H1 (cell line): ENCODE results near the gene OR2M4. TPM values are rescaled to one million over a fixed set of nuclear protein-coding genes. Genes with fewer than 3 reads are reported as not detected.

ENCODE experiments used
- HDAC2 ChIP-seq, 2 experiments: fragments of 300-600 bp in 1 of 2; sonication (generic) in 1 of 2; IDR thresholded peaks; 2 replicates each; pipeline ENCODE4 v1.6.1; 2011 to 2012; ENCODE audit warnings: low read depth in 2 of 2, low read length in 2 of 2, mild to moderate bottlenecking in 2 of 2, moderate library complexity in 2 of 2, borderline replicate concordance in 1 of 2, inconsistent platforms in 1 of 2
- RAD21 ChIP-seq, 2 experiments: IDR thresholded peaks in 1 of 2; conservative IDR thresholded peaks in 1 of 2; 2 replicates each; pipeline ENCODE4 v1.6.1; 2011; ENCODE audit warnings: low read depth in 2 of 2, low read length in 2 of 2, improper control_type of control experiment in 1 of 2, inconsistent platforms in 1 of 2, mild to moderate bottlenecking in 1 of 2, moderate library complexity in 1 of 2
- SP1 ChIP-seq: IDR thresholded peaks from 2 replicates; pipeline ENCODE4 v1.6.1; 2011; ENCODE audit warnings: low read depth, low read length
- YY1 ChIP-seq: IDR thresholded peaks from 2 replicates; pipeline ENCODE4 v1.6.1; 2011; ENCODE audit warnings: low read depth, mild to moderate bottlenecking, low read length
- polyA plus RNA-seq, 7 experiments: library from polyadenylated mRNA; depleted of rRNA in 3 of 7; stranded (reverse) in 5 of 7; unstranded in 2 of 7; fragments of >200 nt in 5 of 7; fragments of 200-250 nt in 2 of 7; gene quantifications; 1 replicate in 5 of 7; 2 replicates in 1 of 7; 4 replicates in 1 of 7; pipeline versions ENCODE4 v1.2.1 to v1.2.3, GENCODE V29; 2011 to 2013; ENCODE audit warnings: missing spikeins in 2 of 7, mixed read lengths in 2 of 7
- total RNA-seq: library from RNA; stranded (reverse); fragmentation: NEBNext Ultra II Directional; extraction: Animal tissue kit (Norgen Biotek cat#: 25700); gene quantifications from 2 replicates; pipeline ENCODE4 v1.2.1, GENCODE V29; 2021
- TF ChIP-seq, protein P1 (sequence below): fragments of 300-600 bp; sonication (generic); IDR thresholded peaks from 2 replicates; pipeline ENCODE4 v1.7.1; 2012; ENCODE audit warnings: low read length, moderate library complexity, mild to moderate bottlenecking, inconsistent platforms; ENCODE audit not compliant: insufficient replicate concordance

Gene OR2M4
- total and polyA plus RNA-seq, 2 of the 8 experiments (the other 6 are each of a cell fraction or from before 2014, with no cell fraction given) = not detected

GRCh38 chr1:248243204-248243603 lies 12.0 kb downstream of the OR2M4 start (continued):
- TF ChIP-seq, protein P1, sequence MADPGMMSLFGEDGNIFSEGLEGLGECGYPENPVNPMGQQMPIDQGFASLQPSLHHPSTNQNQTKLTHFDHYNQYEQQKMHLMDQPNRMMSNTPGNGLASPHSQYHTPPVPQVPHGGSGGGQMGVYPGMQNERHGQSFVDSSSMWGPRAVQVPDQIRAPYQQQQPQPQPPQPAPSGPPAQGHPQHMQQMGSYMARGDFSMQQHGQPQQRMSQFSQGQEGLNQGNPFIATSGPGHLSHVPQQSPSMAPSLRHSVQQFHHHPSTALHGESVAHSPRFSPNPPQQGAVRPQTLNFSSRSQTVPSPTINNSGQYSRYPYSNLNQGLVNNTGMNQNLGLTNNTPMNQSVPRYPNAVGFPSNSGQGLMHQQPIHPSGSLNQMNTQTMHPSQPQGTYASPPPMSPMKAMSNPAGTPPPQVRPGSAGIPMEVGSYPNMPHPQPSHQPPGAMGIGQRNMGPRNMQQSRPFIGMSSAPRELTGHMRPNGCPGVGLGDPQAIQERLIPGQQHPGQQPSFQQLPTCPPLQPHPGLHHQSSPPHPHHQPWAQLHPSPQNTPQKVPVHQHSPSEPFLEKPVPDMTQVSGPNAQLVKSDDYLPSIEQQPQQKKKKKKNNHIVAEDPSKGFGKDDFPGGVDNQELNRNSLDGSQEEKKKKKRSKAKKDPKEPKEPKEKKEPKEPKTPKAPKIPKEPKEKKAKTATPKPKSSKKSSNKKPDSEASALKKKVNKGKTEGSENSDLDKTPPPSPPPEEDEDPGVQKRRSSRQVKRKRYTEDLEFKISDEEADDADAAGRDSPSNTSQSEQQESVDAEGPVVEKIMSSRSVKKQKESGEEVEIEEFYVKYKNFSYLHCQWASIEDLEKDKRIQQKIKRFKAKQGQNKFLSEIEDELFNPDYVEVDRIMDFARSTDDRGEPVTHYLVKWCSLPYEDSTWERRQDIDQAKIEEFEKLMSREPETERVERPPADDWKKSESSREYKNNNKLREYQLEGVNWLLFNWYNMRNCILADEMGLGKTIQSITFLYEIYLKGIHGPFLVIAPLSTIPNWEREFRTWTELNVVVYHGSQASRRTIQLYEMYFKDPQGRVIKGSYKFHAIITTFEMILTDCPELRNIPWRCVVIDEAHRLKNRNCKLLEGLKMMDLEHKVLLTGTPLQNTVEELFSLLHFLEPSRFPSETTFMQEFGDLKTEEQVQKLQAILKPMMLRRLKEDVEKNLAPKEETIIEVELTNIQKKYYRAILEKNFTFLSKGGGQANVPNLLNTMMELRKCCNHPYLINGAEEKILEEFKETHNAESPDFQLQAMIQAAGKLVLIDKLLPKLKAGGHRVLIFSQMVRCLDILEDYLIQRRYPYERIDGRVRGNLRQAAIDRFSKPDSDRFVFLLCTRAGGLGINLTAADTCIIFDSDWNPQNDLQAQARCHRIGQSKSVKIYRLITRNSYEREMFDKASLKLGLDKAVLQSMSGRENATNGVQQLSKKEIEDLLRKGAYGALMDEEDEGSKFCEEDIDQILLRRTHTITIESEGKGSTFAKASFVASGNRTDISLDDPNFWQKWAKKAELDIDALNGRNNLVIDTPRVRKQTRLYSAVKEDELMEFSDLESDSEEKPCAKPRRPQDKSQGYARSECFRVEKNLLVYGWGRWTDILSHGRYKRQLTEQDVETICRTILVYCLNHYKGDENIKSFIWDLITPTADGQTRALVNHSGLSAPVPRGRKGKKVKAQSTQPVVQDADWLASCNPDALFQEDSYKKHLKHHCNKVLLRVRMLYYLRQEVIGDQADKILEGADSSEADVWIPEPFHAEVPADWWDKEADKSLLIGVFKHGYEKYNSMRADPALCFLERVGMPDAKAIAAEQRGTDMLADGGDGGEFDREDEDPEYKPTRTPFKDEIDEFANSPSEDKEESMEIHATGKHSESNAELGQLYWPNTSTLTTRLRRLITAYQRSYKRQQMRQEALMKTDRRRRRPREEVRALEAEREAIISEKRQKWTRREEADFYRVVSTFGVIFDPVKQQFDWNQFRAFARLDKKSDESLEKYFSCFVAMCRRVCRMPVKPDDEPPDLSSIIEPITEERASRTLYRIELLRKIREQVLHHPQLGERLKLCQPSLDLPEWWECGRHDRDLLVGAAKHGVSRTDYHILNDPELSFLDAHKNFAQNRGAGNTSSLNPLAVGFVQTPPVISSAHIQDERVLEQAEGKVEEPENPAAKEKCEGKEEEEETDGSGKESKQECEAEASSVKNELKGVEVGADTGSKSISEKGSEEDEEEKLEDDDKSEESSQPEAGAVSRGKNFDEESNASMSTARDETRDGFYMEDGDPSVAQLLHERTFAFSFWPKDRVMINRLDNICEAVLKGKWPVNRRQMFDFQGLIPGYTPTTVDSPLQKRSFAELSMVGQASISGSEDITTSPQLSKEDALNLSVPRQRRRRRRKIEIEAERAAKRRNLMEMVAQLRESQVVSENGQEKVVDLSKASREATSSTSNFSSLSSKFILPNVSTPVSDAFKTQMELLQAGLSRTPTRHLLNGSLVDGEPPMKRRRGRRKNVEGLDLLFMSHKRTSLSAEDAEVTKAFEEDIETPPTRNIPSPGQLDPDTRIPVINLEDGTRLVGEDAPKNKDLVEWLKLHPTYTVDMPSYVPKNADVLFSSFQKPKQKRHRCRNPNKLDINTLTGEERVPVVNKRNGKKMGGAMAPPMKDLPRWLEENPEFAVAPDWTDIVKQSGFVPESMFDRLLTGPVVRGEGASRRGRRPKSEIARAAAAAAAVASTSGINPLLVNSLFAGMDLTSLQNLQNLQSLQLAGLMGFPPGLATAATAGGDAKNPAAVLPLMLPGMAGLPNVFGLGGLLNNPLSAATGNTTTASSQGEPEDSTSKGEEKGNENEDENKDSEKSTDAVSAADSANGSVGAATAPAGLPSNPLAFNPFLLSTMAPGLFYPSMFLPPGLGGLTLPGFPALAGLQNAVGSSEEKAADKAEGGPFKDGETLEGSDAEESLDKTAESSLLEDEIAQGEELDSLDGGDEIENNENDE = no peak
- no peak for TF ChIP-seq HDAC2 (IDR thresholded peaks at IDR 0.05; ENCODE audit: borderline replicate concordance in 1 of 2, low read depth in 2 of 2, low read length in 2 of 2)
- no peak for TF ChIP-seq SP1
- no peak for TF ChIP-seq YY1
- peak; percentile 43 to 58 for TF ChIP-seq RAD21 (IDR thresholded peaks at IDR 0.05 in 1 of 2, conservative IDR thresholded peaks at IDR 0.05 in 1 of 2; ENCODE audit: low read depth in 2 of 2, low read length in 2 of 2)
